Measurements from ENCODE around the gene FLNB. TPM values are rescaled to one million over a fixed set of nuclear protein-coding genes. Genes with fewer than 3 reads are reported as not detected.

Gene FLNB
- total RNA-seq, 4 donors from 2014 or later: 265 to 345 (median 277) TPM

GRCh38 chr3:58034738-58035523 lies 26.7 kb downstream of the FLNB start:
- H3K27ac ChIP-seq: peak overlapping the region in 2 of 4 donors; percentile 73 to 81
- TF ChIP-seq EP300 (IDR thresholded peaks at IDR 0.05) (no peak), POLR2A (IDR thresholded peaks at IDR 0.05) (no peak), CTCF (IDR thresholded peaks at IDR 0.05) (no peak)
- H3K27me3 ChIP-seq: no peaks in the 10 kb centered on the region
- no peaks in the 10 kb centered on the region for H3K9me3 ChIP-seq
- H3K4me3 ChIP-seq: no peak overlapping the region
- no peaks in the 10 kb centered on the region for H3K36me3 ChIP-seq
- DNase-seq (ENCODE audit: low spot score in 2 of 2): no peak
- 67 to 79% methylated on average over 6 of the region's 6 CpGs for WGBS, 2 donors
- peaks cover 0 to 62% (median 16%) of the 10 kb centered on the region in 4 donors for H3K4me1 ChIP-seq

GRCh38 chr3:58035524-58036255 lies 27.5 kb downstream of the FLNB start:
- Histone ChIP-seq H3K27me3 (no peaks in the 10 kb centered on the region), H3K36me3 (no peaks in the 10 kb centered on the region), H3K4me1 (peaks cover 0 to 65% (median 21%) of the 10 kb centered on the region in 4 donors), H3K9me3 (no peaks in the 10 kb centered on the region), H3K27ac (peak overlapping the region in 2 of 4 donors; percentile 73 to 81), H3K4me3 (no peak overlapping the region)
- WGBS, 2 donors: 46 to 48% methylated on average over 11 of the region's 11 CpGs
- no peak for TF ChIP-seq CTCF (IDR thresholded peaks at IDR 0.05)
- DNase-seq (ENCODE audit: low spot score in 2 of 2): no peak

- no peak overlapping the region for H3K4me3 ChIP-seq
- WGBS, 2 donors: 58 to 69% methylated on average over 8 of the region's 8 CpGs
These were observed 28.2 kb downstream of the FLNB start for GRCh38 chr3:58036293-58037032.

GRCh38 chr3:58037141-58037910 lies 29.1 kb downstream of the FLNB start:
- Histone ChIP-seq H3K27ac (peak overlapping the region in 2 of 4 donors; percentile 6 to 81), H3K27me3 (no peaks in the 10 kb centered on the region), H3K36me3 (no peaks in the 10 kb centered on the region), H3K9me3 (no peaks in the 10 kb centered on the region), H3K4me3 (no peak overlapping the region), H3K4me1 (peaks cover 0 to 73% (median 32%) of the 10 kb centered on the region in 4 donors)
- 93% methylated on average over 13 of the region's 13 CpGs for WGBS, 2 donors
- DNase-seq (ENCODE audit: low spot score in 2 of 2): no peak
- TF ChIP-seq POLR2A (IDR thresholded peaks at IDR 0.05) (no peak), CTCF (IDR thresholded peaks at IDR 0.05) (no peak), EP300 (IDR thresholded peaks at IDR 0.05) (no peak)

More at GRCh38 chr3:58036293-58037032, 28.2 kb downstream of the FLNB start:
- no peaks in the 10 kb centered on the region for H3K9me3 ChIP-seq
- peaks cover 0 to 73% (median 26%) of the 10 kb centered on the region in 4 donors for H3K4me1 ChIP-seq
- TF ChIP-seq POLR2A (IDR thresholded peaks at IDR 0.05): no peak
- no peak for TF ChIP-seq CTCF (IDR thresholded peaks at IDR 0.05)
- no peak for TF ChIP-seq EP300 (IDR thresholded peaks at IDR 0.05)
- no peak for DNase-seq (ENCODE audit: low spot score in 2 of 2)
- H3K27ac ChIP-seq: peak overlapping the region in 2 of 4 donors; percentile 73 to 81
- no peaks in the 10 kb centered on the region for H3K27me3 ChIP-seq
- no peaks in the 10 kb centered on the region for H3K36me3 ChIP-seq
